Anterior cingulate cortex (tissue), 58 donors: ENCODE data around the gene ELOVL5.
A peak's percentile ranks its signal among the peaks of the same experiment; 100 is the strongest.
"Not testable (repeated sequence)": the region's sequence is repeated elsewhere in the genome, so short reads cannot be mapped to it uniquely, and the experiment has no call there.

Experiments used
- DNase-seq, 58 donors: peaks; one replicate each; lab custom pipeline; 2025; lab: John Stamatoyannopoulos, UW

ELOVL5 gene

GRCh38 chr6:53309901-53310300, 38.8 kb downstream of the ELOVL5 start:
- no peak for DNase-seq

- DNase-seq, result no peak
Measured at GRCh38 chr6:53309059-53309900, 39.5 kb downstream of the ELOVL5 start.

GRCh38 chr6:53306819-53307347, 41.9 kb downstream of the ELOVL5 start:
- DNase-seq, result no peak

GRCh38 chr6:53306217-53306616, 42.5 kb downstream of the ELOVL5 start:
- not testable (repeated sequence) for DNase-seq

GRCh38 chr6:53305506-53306005, 43.2 kb downstream of the ELOVL5 start:
- DNase-seq, result not testable (repeated sequence)

- DNase-seq, result not testable (repeated sequence)
Measured at GRCh38 chr6:53304953-53305352, 43.8 kb downstream of the ELOVL5 start.

GRCh38 chr6:53302678-53303360, 45.9 kb downstream of the ELOVL5 start:
- DNase-seq, result no peak

GRCh38 chr6:53301801-53302537, 46.8 kb downstream of the ELOVL5 start:
- DNase-seq, result no peak

- peak in 53 of 58 donors; percentile 9 to 86 (median 47) for DNase-seq
Measured at GRCh38 chr6:53300656-53301551, 47.8 kb downstream of the ELOVL5 start.

GRCh38 chr6:53299331-53300005, 49.3 kb downstream of the ELOVL5 start:
- DNase-seq, result peak in 1 of 58 donors; percentile 50

GRCh38 chr6:53297004-53297403, 51.7 kb downstream of the ELOVL5 start:
- DNase-seq, result no peak

- no peak for DNase-seq
Measured at GRCh38 chr6:53295176-53295575, 53.6 kb downstream of the ELOVL5 start.

GRCh38 chr6:53294611-53295010, 54.1 kb downstream of the ELOVL5 start:
- DNase-seq, result no peak

- DNase-seq, result peak in 1 of 58 donors; percentile 10
Measured at GRCh38 chr6:53294095-53294494, 54.7 kb downstream of the ELOVL5 start.

- DNase-seq, result no peak
Measured at GRCh38 chr6:53293691-53294090, 55.1 kb downstream of the ELOVL5 start.

GRCh38 chr6:53290537-53291510, 57.9 kb downstream of the ELOVL5 start:
- DNase-seq, result no peak

- DNase-seq, result peak in 44 of 58 donors; percentile 14 to 81 (median 34)
Measured at GRCh38 chr6:53287336-53288225, 61.2 kb downstream of the ELOVL5 start.
